Neural progenitor cell (in vitro differentiated cells): ENCODE results near the gene FAM161A. TPM values are rescaled to one million over a fixed set of nuclear protein-coding genes. Genes with fewer than 3 reads are reported as not detected.
"Not testable (repeated sequence)": the region's sequence is repeated elsewhere in the genome, so short reads cannot be mapped to it uniquely, and the experiment has no call there.

Experiments used
- DNase-seq: peaks from one replicate; pipeline ENCODE4 v3.0.0-alpha.2; 2016; ENCODE audit warnings: low spot score
- H2AFZ ChIP-seq: fragments of 200-600 bp; sonication (generic); replicated peaks from 2 replicates; pipeline ENCODE4 v1.6.1; 2016; ENCODE audit warnings: antibody characterized with exemption
- H3F3A ChIP-seq: fragments of 200-600 bp; sonication (generic); 2 replicates; pipeline ENCODE4 v1.6.1; 2016; ENCODE audit warnings: antibody characterized with exemption, low read depth
- H3K27ac ChIP-seq: fragments of 200-600 bp; sonication (generic); 2 replicates; pipeline ENCODE4 v1.5.1; 2016; ENCODE audit warnings: mild to moderate bottlenecking
- H3K27me3 ChIP-seq: fragments of 200-600 bp; sonication (generic); 2 replicates; pipeline ENCODE4 v1.6.1; 2016; ENCODE audit warnings: mild to moderate bottlenecking, moderate library complexity
- H3K36me3 ChIP-seq: fragments of 200-600 bp; sonication (generic); 2 replicates; pipeline ENCODE4 v1.5.1; 2016
- H3K4me1 ChIP-seq: fragments of 200-600 bp; sonication (generic); 2 replicates; pipeline ENCODE4 v1.6.1; 2016; ENCODE audit warnings: mixed run types
- H3K4me2 ChIP-seq: fragments of 200-600 bp; sonication (generic); 2 replicates; pipeline ENCODE4 v1.6.1; 2016
- H3K4me3 ChIP-seq: fragments of 200-600 bp; sonication (generic); 2 replicates; pipeline ENCODE4 v1.5.1; 2016
- H3K79me2 ChIP-seq: fragments of 200-600 bp; sonication (generic); 2 replicates; pipeline ENCODE4 v1.6.1; 2016; ENCODE audit warnings: low read depth
- H3K9ac ChIP-seq: fragments of 200-600 bp; sonication (generic); 2 replicates; pipeline ENCODE4 v1.6.1; 2016
- H3K9me3 ChIP-seq: fragments of 200-600 bp; sonication (generic); 2 replicates; pipeline ENCODE4 v1.5.1; 2016; ENCODE audit warnings: low read depth
- H4K20me1 ChIP-seq: fragments of 200-600 bp; sonication (generic); 2 replicates; pipeline ENCODE4 v1.6.1; 2016; ENCODE audit warnings: low read depth
- H3K27ac Mint-ChIP-seq: 3 replicates; pipeline ENCODE4 v1.8.0; 2021; ENCODE audit warnings: mixed read lengths
- H3K27me3 Mint-ChIP-seq: 2 replicates; pipeline ENCODE4 v1.8.0; 2022; ENCODE audit warnings: low read depth, mild to moderate bottlenecking, inconsistent platforms, moderate library complexity, mixed read lengths; ENCODE audit not compliant: insufficient read depth
- H3K36me3 Mint-ChIP-seq: 3 replicates; pipeline ENCODE4 v1.8.0; 2021; ENCODE audit warnings: mixed read lengths
- H3K4me1 Mint-ChIP-seq: 3 replicates; pipeline ENCODE4 v1.8.0; 2021; ENCODE audit warnings: mixed read lengths
- H3K4me3 Mint-ChIP-seq: 3 replicates; pipeline ENCODE4 v1.8.0; 2021; ENCODE audit warnings: mild to moderate bottlenecking, moderate library complexity, mixed read lengths
- H3K9me3 Mint-ChIP-seq: 3 replicates; pipeline ENCODE4 v1.8.0; 2020; ENCODE audit warnings: mixed read lengths
- EZH2 ChIP-seq: fragments of 200-600 bp; sonication (generic); IDR thresholded peaks from 2 replicates; pipeline ENCODE4 v1.6.1; 2017; ENCODE audit warnings: antibody characterized with exemption, mild to moderate bottlenecking, moderate library complexity
- EZH2phosphoT487 ChIP-seq: fragments of 200-600 bp; sonication (generic); IDR thresholded peaks from 2 replicates; pipeline ENCODE4 v1.6.1; 2017; ENCODE audit warnings: antibody characterized with exemption
- total RNA-seq: library from RNA; depleted of rRNA; stranded (reverse); fragments of >200 nt; gene quantifications from 2 replicates; pipeline ENCODE4 v1.2.3, GENCODE V29; 2015; ENCODE audit warnings: low replicate concordance
- TF ChIP-seq, protein P1 (sequence below): fragments of 200-600 bp; sonication (generic); IDR thresholded peaks from 2 replicates; pipeline ENCODE4 v1.5.1; 2017; ENCODE audit warnings: antibody characterized with exemption, mild to moderate bottlenecking

FAM161A gene
- total RNA-seq, 1 donor from 2014 or later: 23.3 TPM

DNA sequence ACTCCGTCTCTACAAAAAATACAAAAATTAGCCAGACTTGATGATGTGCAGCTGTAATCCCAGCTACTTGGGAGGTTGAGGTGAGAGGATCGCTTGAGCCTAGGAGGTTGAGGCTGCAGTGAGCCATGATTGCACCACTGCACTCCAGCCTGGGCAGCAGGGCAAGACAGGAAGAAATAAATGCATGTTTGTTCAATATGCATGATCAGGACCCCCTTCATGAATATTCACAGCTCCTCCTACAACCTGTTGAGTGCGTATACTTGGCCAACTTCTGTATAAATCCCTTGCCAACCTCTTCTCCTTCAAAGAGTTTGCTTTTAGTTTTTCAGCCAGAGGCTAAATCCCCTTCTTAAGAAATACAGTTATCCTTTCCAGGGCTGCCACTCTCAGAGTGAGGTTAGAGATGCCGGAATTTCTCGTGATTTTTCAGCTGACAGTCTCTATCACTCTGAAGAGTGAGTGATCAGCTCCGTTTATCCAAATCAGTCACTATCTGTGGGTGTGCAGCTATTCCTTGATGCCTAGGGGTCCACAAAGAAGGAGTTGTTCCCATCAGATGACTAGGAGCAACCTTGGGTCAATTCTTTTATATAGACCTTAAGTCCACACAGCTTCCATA lies 39.2 kb downstream of the FAM161A start:
- Histone ChIP-seq H3K4me2 (no peak overlapping the region), H3K9ac (no peak overlapping the region), H3K4me1 (no peaks in the 10 kb centered on the region), H3K79me2 (no peaks in the 10 kb centered on the region), H3F3A (no peaks in the 10 kb centered on the region), H3K4me3 (no peak overlapping the region), H2AFZ (peak overlapping the region; percentile 45), H3K36me3 (no peaks in the 10 kb centered on the region), H4K20me1 (no peaks in the 10 kb centered on the region), H3K9me3 (no peaks in the 10 kb centered on the region), H3K27me3 (no peaks in the 10 kb centered on the region), H3K27ac (no peak overlapping the region)
- H3K27me3 Mint-ChIP-seq: peaks cover 2% of the 10 kb centered on the region
- H3K27ac Mint-ChIP-seq: no peak overlapping the region
- peak overlapping the region; percentile 19 for H3K4me3 Mint-ChIP-seq
- TF ChIP-seq, protein P1, sequence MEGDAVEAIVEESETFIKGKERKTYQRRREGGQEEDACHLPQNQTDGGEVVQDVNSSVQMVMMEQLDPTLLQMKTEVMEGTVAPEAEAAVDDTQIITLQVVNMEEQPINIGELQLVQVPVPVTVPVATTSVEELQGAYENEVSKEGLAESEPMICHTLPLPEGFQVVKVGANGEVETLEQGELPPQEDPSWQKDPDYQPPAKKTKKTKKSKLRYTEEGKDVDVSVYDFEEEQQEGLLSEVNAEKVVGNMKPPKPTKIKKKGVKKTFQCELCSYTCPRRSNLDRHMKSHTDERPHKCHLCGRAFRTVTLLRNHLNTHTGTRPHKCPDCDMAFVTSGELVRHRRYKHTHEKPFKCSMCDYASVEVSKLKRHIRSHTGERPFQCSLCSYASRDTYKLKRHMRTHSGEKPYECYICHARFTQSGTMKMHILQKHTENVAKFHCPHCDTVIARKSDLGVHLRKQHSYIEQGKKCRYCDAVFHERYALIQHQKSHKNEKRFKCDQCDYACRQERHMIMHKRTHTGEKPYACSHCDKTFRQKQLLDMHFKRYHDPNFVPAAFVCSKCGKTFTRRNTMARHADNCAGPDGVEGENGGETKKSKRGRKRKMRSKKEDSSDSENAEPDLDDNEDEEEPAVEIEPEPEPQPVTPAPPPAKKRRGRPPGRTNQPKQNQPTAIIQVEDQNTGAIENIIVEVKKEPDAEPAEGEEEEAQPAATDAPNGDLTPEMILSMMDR: no peak
- TF ChIP-seq EZH2phosphoT487 (no peak), EZH2 (no peak)
- no peaks in the 10 kb centered on the region for H3K36me3 Mint-ChIP-seq
- no peak for DNase-seq
- peaks cover 12% of the 10 kb centered on the region for H3K4me1 Mint-ChIP-seq
- H3K9me3 Mint-ChIP-seq: no peaks in the 10 kb centered on the region

DNA sequence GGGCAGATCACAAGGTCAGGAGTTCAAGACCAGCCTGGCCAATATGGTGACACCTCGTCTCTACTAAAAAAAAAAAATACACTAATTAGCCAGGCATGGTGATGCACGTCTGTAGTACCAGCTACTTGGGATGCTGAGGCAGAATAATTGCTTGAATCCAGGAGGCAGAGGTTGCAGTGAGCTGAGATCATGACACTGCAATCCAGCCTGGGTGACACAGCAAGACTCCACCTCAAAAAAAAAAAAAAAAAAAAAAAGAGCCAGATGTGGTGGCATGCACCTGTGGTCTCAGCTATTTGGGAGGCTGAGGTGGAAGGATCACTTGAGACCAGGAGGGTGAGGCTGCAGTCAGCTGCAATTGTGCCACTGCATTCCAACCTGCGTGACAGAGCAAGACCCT lies 40.5 kb downstream of the FAM161A start:
- not testable (repeated sequence) for H3K4me2 ChIP-seq, H3K4me1 ChIP-seq, DNase-seq, H3K36me3 ChIP-seq, H3K4me3 Mint-ChIP-seq, H2AFZ ChIP-seq, H3K27ac ChIP-seq, H3F3A ChIP-seq, H3K27me3 Mint-ChIP-seq, H3K27ac Mint-ChIP-seq, H3K9ac ChIP-seq, H3K9me3 ChIP-seq, H3K27me3 ChIP-seq, H3K36me3 Mint-ChIP-seq, H3K9me3 Mint-ChIP-seq, H3K4me3 ChIP-seq, H3K79me2 ChIP-seq, H4K20me1 ChIP-seq
- peaks cover 12% of the 10 kb centered on the region for H3K4me1 Mint-ChIP-seq

- H3F3A ChIP-seq: no peaks in the 10 kb centered on the region
- Mint-ChIP-seq H3K27me3 (peaks cover 2% of the 10 kb centered on the region), H3K4me1 (peaks cover 7% of the 10 kb centered on the region), H3K36me3 (no peaks in the 10 kb centered on the region), H3K27ac (peak overlapping the region; percentile 83), H3K4me3 (no peak overlapping the region), H3K9me3 (no peaks in the 10 kb centered on the region)
- H3K4me1 ChIP-seq: no peaks in the 10 kb centered on the region
- no peaks in the 10 kb centered on the region for H3K27me3 ChIP-seq
- no peak overlapping the region for H3K27ac ChIP-seq
- H3K36me3 ChIP-seq: no peaks in the 10 kb centered on the region
- TF ChIP-seq, protein P1: no peak
- H3K9me3 ChIP-seq: no peaks in the 10 kb centered on the region
- H2AFZ ChIP-seq: no peak overlapping the region
- H3K9ac ChIP-seq: no peak overlapping the region
- DNase-seq: no peak
- H3K79me2 ChIP-seq: no peaks in the 10 kb centered on the region
- no peak overlapping the region for H3K4me3 ChIP-seq
- H4K20me1 ChIP-seq: no peaks in the 10 kb centered on the region
- H3K4me2 ChIP-seq: no peak overlapping the region
Measured at GRCh38 chr2:61811821-61812220, 42.0 kb downstream of the FAM161A start.

- H3K9me3 Mint-ChIP-seq, H3K9ac ChIP-seq, H3K27ac ChIP-seq, H3K4me1 Mint-ChIP-seq, H3K27me3 ChIP-seq, DNase-seq, H3K27ac Mint-ChIP-seq, H2AFZ ChIP-seq, H3F3A ChIP-seq, H4K20me1 ChIP-seq, H3K36me3 ChIP-seq, H3K9me3 ChIP-seq, H3K4me3 Mint-ChIP-seq, H3K4me2 ChIP-seq, H3K79me2 ChIP-seq, H3K27me3 Mint-ChIP-seq, H3K4me3 ChIP-seq, H3K36me3 Mint-ChIP-seq, H3K4me1 ChIP-seq: not testable (repeated sequence)
Measured at GRCh38 chr2:61810203-61810602, 43.7 kb downstream of the FAM161A start.

GRCh38 chr2:61808693-61809092 lies 45.2 kb downstream of the FAM161A start:
- not testable (repeated sequence) for H3K4me3 Mint-ChIP-seq, H3K27ac ChIP-seq, H3K36me3 Mint-ChIP-seq, H3K36me3 ChIP-seq, H3K9me3 ChIP-seq, H3F3A ChIP-seq, H3K4me1 ChIP-seq, H3K4me1 Mint-ChIP-seq, H3K27me3 ChIP-seq, H3K9me3 Mint-ChIP-seq, DNase-seq, H2AFZ ChIP-seq, H3K4me2 ChIP-seq, H3K4me3 ChIP-seq, H3K27me3 Mint-ChIP-seq, H3K79me2 ChIP-seq, H3K9ac ChIP-seq, H3K27ac Mint-ChIP-seq, H4K20me1 ChIP-seq
